UCSD-AML1 (cell line): ENCODE data around the gene CCDC60.

Experiments used
- DNase-seq: peaks from one replicate; lab custom pipeline; 2025; ENCODE audit not compliant: unreplicated experiment; lab: John Stamatoyannopoulos, UW

CCDC60 gene

DNA sequence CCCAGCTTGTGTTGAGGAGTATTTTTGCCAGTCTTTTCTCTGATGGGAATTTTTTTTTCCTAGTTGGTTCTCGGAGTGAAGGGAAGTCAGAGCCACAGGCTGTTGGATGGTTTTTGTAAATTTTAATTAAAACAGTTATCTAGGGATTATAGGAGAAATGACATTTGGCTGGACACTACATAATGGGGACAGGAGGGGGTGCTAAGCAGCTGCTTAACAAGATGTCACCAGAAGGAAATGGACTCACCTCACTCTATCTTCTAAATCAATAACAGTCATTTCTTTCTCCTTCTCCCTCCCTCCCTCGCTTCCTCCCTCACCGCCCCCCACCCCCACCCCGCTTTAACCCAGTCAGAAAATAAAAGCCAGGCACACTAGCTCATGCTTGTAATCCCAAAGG lies 165.7 kb downstream of the CCDC60 start:
- no peak for DNase-seq

DNA sequence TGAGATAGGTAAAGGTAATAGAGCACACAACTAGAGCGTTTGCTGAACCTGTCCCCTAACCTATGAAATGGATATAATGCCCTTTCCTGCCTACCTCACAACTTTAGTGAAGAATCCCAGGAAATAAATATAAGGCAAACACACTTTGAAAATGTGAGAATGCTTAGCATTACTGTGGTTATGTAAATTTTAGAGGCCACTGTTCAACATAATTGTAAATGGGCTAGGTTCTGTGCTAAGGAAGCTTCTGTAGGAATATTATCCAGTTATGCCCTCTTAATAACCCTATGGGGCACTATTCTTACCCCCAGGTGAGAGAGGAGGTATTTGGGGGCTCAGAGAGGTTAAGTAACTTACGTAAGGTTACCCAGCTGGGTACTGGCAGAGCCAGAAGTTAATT lies 166.5 kb downstream of the CCDC60 start:
- DNase-seq, result no peak

- DNase-seq, result no peak
These were observed 170.5 kb downstream of the CCDC60 start for GRCh38 chr12:119505001-119505400.

GRCh38 chr12:119512772-119513497 lies 178.4 kb downstream of the CCDC60 start:
- no peak for DNase-seq

DNA sequence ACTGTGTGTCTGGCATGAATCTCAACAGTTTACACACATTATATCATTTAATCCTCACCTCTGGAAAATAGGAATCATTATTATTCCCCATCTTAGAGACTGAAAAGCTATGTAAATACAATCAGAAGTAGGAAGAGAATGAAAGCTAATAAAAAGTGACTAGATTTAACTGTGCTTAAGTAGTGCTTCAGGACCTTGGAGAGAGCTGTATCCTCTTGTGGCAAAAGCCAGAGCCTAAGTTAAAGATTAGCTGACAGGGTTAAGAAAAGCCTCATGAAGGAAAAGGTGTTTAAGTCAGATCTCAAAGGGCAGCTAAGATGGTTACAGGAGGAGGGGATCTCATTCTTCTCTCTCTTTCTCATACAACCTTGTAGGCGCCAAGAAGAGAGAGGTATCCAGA lies 193.7 kb downstream of the CCDC60 start:
- no peak for DNase-seq

GRCh38 chr12:119540476-119540875 lies 205.9 kb downstream of the CCDC60 start:
- no peak for DNase-seq

DNA sequence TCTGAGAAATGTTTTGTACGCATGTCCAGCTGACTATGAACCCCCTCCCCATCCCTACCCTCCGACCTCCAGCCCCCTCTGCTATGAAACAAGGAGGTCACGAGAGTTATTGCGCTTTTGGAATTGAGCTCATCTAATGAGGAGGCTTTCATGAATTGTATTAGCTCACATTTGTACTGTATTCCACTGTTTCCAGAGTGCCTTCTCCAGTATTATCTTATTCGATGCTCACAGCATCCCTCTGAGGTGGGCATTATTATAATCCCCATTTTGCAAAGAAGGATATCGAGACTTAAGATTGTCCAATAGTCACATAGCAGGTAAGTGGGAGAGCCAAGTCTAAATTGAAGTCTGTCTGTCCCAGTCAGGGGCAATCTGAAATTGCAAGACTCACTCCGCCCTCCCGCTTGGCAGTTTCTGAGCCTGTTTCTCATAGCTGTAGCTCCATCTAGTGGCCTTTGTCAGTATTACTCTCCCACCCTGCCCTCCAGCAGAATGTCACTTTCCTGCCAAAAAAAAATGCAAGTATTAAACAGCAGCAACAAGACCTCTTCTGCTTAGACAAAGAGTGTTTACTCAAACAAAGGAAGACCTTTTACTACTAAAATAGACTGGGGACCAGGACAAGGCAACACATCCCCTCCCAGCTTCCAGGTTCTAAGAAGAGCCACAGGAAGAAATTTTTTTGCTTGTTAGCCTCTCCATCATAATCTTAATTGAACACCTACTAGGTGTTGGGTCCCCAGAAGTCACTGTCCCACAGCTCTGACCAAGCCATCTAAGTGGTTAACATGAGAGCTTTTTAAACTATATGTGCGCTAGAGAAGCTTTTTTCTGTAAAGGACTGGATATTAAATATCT lies 210.5 kb downstream of the CCDC60 start:
- peak; percentile 30 for DNase-seq

- DNase-seq, result no peak
These were observed 211.8 kb downstream of the CCDC60 start for GRCh38 chr12:119546340-119546739.

DNA sequence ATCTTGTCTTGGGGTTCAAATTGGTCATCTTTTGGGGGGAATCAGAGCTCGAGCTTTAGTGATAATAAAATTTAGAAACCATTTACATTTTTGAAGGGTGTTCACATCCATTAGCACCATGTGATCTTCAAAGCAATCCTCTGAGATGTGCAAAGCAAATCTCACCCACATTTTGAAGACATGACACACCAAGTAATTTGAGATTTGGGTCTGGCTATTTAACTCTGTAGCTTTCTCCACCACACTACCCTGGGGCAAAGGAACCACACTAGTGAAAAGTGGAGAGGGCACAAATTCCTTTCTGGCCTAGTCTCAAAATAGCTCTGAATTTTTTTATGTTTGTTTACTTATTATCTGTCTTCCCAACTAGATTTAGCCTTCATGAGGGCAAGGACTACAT lies 212.5 kb downstream of the CCDC60 start:
- DNase-seq, result no peak

GRCh38 chr12:119556854-119557253 lies 222.3 kb downstream of the CCDC60 start:
- no peak for DNase-seq

DNA sequence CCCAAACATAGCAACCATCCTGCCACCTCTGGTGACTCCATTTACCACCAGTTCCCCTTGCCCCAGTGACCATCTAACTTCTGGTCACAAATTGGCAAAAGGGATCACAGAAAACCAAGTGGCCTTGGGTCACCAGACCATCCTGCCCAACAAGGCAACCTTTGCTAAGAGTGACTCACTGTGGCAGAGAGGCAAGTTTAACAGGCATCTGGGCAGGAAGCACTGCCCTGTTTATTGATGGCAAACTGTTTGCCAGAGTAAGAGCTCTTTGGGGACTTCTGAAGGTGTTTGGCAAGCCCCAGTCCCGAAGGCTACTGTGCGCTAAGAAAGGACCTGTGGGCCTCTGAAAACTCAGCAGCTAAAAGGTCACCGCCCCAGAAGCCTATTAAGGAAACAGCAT lies 230.9 kb downstream of the CCDC60 start:
- no peak for DNase-seq

- no peak for DNase-seq
These were observed 236.2 kb downstream of the CCDC60 start for GRCh38 chr12:119570771-119571170.

GRCh38 chr12:119573086-119573485 lies 238.6 kb downstream of the CCDC60 start:
- no peak for DNase-seq

GRCh38 chr12:119574255-119574654 lies 239.7 kb downstream of the CCDC60 start:
- no peak for DNase-seq

GRCh38 chr12:119576118-119576810 lies 241.7 kb downstream of the CCDC60 start:
- DNase-seq, result no peak

DNA sequence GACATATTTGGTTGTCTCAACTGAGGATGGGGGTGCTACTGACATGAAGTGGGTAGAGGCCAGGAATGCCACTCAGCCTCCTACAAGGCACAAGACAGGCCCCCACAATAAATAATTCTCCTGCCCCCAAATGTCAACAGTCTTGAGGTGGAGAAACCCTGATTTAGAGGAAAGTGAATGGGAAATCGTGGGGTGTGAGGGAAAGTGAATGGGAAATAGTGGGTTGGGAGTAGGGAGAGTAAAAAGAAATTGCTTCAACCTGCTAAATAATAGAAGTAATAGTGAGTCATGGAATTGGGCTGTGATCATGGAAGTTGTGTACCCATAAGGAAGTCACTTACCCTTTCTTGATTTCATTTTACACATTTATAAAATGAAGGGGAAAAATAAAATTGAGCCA lies 242.4 kb downstream of the CCDC60 start:
- no peak for DNase-seq

DNA sequence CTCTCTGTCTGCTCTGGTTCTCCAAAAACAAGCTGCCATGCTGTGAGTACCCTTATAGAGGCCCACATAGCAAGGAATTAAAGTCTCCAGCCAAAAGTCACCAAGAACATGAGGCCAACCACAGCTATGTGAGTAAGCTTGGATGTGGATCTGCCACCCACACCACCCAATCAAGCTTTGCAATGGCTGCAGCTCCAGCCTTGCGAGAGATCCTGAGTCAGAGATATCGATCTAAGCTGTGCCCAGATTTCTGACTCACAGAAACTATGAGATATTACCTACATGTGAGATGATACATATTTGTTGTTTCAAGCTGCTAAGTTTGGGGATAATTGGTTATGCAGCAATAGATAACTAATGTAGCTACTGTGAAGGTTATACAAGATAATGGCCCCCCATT lies 243.6 kb downstream of the CCDC60 start:
- DNase-seq, result no peak

DNA sequence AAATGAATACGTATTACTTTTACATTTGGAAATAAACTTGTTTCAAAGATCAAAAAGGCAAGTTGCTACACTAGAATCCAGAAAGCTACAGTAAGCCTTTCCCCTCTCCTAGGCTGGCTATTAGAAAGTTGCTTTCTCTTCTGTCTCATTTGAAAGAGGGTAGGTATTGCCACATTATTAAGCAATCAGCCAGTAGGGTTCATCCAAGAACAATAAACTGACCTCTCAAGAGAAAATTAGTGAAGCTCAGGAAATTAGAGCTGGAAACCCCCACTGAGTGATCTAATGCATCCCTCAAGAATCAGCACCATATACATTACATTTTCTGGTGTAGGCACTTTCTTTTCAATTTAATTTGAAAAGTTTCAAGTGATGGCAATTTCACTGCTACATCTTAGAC lies 254.6 kb downstream of the CCDC60 start:
- no peak for DNase-seq

DNA sequence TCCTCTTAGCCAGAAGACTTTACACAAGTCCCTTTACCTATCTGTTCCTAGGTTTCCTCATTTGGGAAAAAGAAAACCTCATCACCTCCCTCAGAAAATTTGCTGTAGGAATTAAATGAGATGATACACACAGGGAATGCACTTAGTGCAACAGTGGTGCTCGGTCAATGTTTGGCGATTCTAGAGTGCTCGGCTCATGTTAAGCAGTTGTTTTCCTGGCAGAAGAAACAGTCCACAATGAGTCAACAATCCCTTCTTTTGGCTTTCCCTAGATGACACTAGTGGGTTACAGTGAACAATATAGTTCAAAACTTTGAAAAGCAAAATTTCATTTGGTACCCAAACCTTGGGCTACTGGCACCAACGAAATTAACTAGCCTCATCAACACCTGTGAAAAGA lies 255.1 kb downstream of the CCDC60 start:
- no peak for DNase-seq
